ENCODE measurements around the gene CFAP299. TPM values are rescaled to one million over a fixed set of nuclear protein-coding genes. Genes with fewer than 3 reads are reported as not detected.
"Not testable (repeated sequence)": the region's sequence is repeated elsewhere in the genome, so short reads cannot be mapped to it uniquely, and the experiment has no call there.

CFAP299 gene
- total and polyA plus RNA-seq, 2 donors (not counting 3 experiments of a cell fraction or from before 2014, with no cell fraction given) = not detected

- BruUV-seq (replicated peaks) = no TSS peak
- ChIA-PET POLR2A (no interaction called here), CTCF (no interaction called here)
- Histone ChIP-seq H4K20me1 (replicated peaks; ENCODE audit: control insufficient read depth, extremely low read depth, insufficient read depth, low read length) (no peaks in the 10 kb centered on the region), H3K27ac (ENCODE audit: insufficient read depth, low read depth, low read length) (no peak overlapping the region), H3K9me1 (replicated peaks; ENCODE audit: control insufficient read depth, extremely low read depth, insufficient read depth, low read length) (no peaks in the 10 kb centered on the region), H3K4me2 (ENCODE audit: insufficient read depth, low read length) (no peak overlapping the region), H3K9ac (replicated peaks; ENCODE audit: extremely low read depth, insufficient read depth, low read length) (no peak overlapping the region), H3K79me2 (ENCODE audit: control insufficient read depth, insufficient read depth, low read length) (no peaks in the 10 kb centered on the region), H3K36me3 (ENCODE audit: control insufficient read depth in 2 of 2, extremely low read depth in 1 of 2, insufficient read depth in 2 of 2, low read length in 2 of 2) (no peaks in the 10 kb centered on the region), H3K4me1 (ENCODE audit: control insufficient read depth, extremely low read depth, insufficient read depth, low read length) (peaks cover 3% of the 10 kb centered on the region), H3K4me3 (replicated peaks in 1 of 3; ENCODE audit: insufficient read depth in 1 of 3, low read depth in 1 of 3, low read length in 3 of 3) (no peak overlapping the region), H2AFZ (ENCODE audit: low read depth, low read length) (no peak overlapping the region), H3K27me3 (ENCODE audit: control insufficient read depth in 2 of 2, insufficient read depth in 2 of 2, low read length in 2 of 2) (peaks cover 2 to 21% of the 10 kb centered on the region in 2 experiments), H3K9me3 (replicated peaks; ENCODE audit: control insufficient read depth, insufficient read depth, low read length) (no peaks in the 10 kb centered on the region)
- TF ChIP-seq CTCF (IDR thresholded peaks at IDR 0.05; ENCODE audit: extremely low read depth in 1 of 2, insufficient read depth in 1 of 2, low read depth in 1 of 2, low read length in 2 of 2) (no peak), MYC (IDR thresholded peaks at IDR 0.05; ENCODE audit: low read depth, low read length) (no peak), JUN (IDR thresholded peaks at IDR 0.05; ENCODE audit: borderline replicate concordance, insufficient read depth, insufficient read length, low read depth) (no peak), EZH2 (IDR thresholded peaks at IDR 0.05; ENCODE audit: borderline replicate concordance, low read depth, low read length, severe bottlenecking) (no peak), POLR2A (IDR thresholded peaks at IDR 0.05; ENCODE audit: low read depth, low read length) (no peak), GATA2 (IDR thresholded peaks at IDR 0.05; ENCODE audit: insufficient read depth, insufficient read length, low read depth, low read length) (no peak), POLR2AphosphoS5 (IDR thresholded peaks at IDR 0.05; ENCODE audit: insufficient read depth, low read depth, low read length) (no peak), FOS (IDR thresholded peaks at IDR 0.05; ENCODE audit: borderline replicate concordance, insufficient read depth, low read length) (no peak)
- TF ChIP-seq, protein P1, sequence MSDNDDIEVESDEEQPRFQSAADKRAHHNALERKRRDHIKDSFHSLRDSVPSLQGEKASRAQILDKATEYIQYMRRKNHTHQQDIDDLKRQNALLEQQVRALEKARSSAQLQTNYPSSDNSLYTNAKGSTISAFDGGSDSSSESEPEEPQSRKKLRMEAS (IDR thresholded peaks at IDR 0.05; ENCODE audit: insufficient read depth, insufficient read length) = no peak
- FAIRE-seq (no peak), DNase-seq (ENCODE audit: low read depth, low spot score) (no peak)
- intact Hi-C loops (cut with micrococcal nuclease) (no loop called here), dilution Hi-C loops (cut with MboI; ENCODE audit: extremely low pct_ligation_motif_present, low sequenced_read_pairs) (no loop called here)
Observed at GRCh38 chr4:80313627-80314026, 21.9 kb upstream of the CFAP299 start.

- POLR2A ChIA-PET, CTCF ChIA-PET: not testable (repeated sequence)
Observed at GRCh38 chr4:80315848-80316247, 19.7 kb upstream of the CFAP299 start.

More at GRCh38 chr4:80315848-80316247, 19.7 kb upstream of the CFAP299 start:
- H3K9me3 ChIP-seq (replicated peaks; ENCODE audit: control insufficient read depth, insufficient read depth, low read length); H3K4me1 ChIP-seq (ENCODE audit: control insufficient read depth, extremely low read depth, insufficient read depth, low read length); H4K20me1 ChIP-seq (replicated peaks; ENCODE audit: control insufficient read depth, extremely low read depth, insufficient read depth, low read length); H3K4me3 ChIP-seq (replicated peaks in 1 of 3; ENCODE audit: insufficient read depth in 1 of 3, low read depth in 1 of 3, low read length in 3 of 3); H3K9ac ChIP-seq (replicated peaks; ENCODE audit: extremely low read depth, insufficient read depth, low read length); BruUV-seq (replicated peaks); H3K4me2 ChIP-seq (ENCODE audit: insufficient read depth, low read length); H3K27ac ChIP-seq (ENCODE audit: insufficient read depth, low read depth, low read length); H3K9me1 ChIP-seq (replicated peaks; ENCODE audit: control insufficient read depth, extremely low read depth, insufficient read depth, low read length); dilution Hi-C loops (cut with MboI; ENCODE audit: extremely low pct_ligation_motif_present, low sequenced_read_pairs); H3K79me2 ChIP-seq (ENCODE audit: control insufficient read depth, insufficient read depth, low read length); H2AFZ ChIP-seq (ENCODE audit: low read depth, low read length); H3K36me3 ChIP-seq (ENCODE audit: control insufficient read depth in 2 of 2, extremely low read depth in 1 of 2, insufficient read depth in 2 of 2, low read length in 2 of 2); intact Hi-C loops (cut with micrococcal nuclease); DNase-seq (ENCODE audit: low read depth, low spot score); FAIRE-seq: not testable (repeated sequence)
- H3K27me3 ChIP-seq (ENCODE audit: control insufficient read depth in 2 of 2, insufficient read depth in 2 of 2, low read length in 2 of 2) = peaks cover 2 to 21% of the 10 kb centered on the region in 2 experiments

All from endothelial cell of umbilical vein (primary cell).